ENCODE measurements around the gene CSNK1E. TPM values are rescaled to one million over a fixed set of nuclear protein-coding genes. Genes with fewer than 3 reads are reported as not detected.
A peak's percentile ranks its signal among the peaks of the same experiment; 100 is the strongest.

Gene CSNK1E
- total and polyA plus RNA-seq, 9 of the 15 experiments (the other 6 are each of a cell fraction or from before 2014, with no cell fraction given) = 2.7 to 70.0 (median 41.3) TPM

- Histone ChIP-seq H3K9me1 (ENCODE audit: control insufficient read depth, insufficient read depth, low read length) (no peaks in the 10 kb centered on the region), H3K36me3 (ENCODE audit: control insufficient read depth, insufficient read depth, low read length) (0 out of 3 replicates have a peak, but pooled peaks cover 4% of the 10 kb centered on the region), H3K4me3 (no peak overlapping the region), H3K4me1 (replicated peaks in 1 of 2; ENCODE audit: control insufficient read depth in 2 of 2, insufficient read depth in 2 of 2, low read length in 2 of 2) (peaks cover 0 to 17% of the 10 kb centered on the region in 2 experiments; a peak in 3 of 5 replicates), H4K20me1 (replicated peaks; ENCODE audit: control insufficient read depth, insufficient read depth, low read length) (0 out of 2 replicates have a peak, but pooled peaks cover 5% of the 10 kb centered on the region), H3K9me3 (replicated peaks; ENCODE audit: control insufficient read depth, insufficient read depth, low read depth, low read length) (no peaks in the 10 kb centered on the region), H3K27ac (ENCODE audit: extremely low read depth, low read depth, low read length) (no peak overlapping the region), H3K4me2 (ENCODE audit: insufficient read depth, low read length) (no peak overlapping the region), H3K9ac (ENCODE audit: insufficient read depth in 1 of 2, low read depth in 2 of 2, low read length in 2 of 2) (peak overlapping the region in 1 of 2 experiments; percentile 48; a peak in 1 of 4 replicates), H2AFZ (ENCODE audit: low read depth, low read length) (no peak overlapping the region), H3K27me3 (ENCODE audit: control insufficient read depth in 2 of 2, insufficient read depth in 2 of 2, low read length in 2 of 2) (no peaks in the 10 kb centered on the region; a peak in 1 of 5 replicates), H3K79me2 (ENCODE audit: control insufficient read depth, insufficient read depth, low read length) (no peaks in the 10 kb centered on the region)
- no TSS peak for BruUV-seq (replicated peaks)
- WGBS (ENCODE audit: insufficient coverage, low coverage, missing lambda C conversion rate) = 19% methylated on average over 31 of the region's 33 CpGs
- peak; percentile 91 for ATAC-seq
- DNase-seq (ENCODE audit: extremely low read depth in 1 of 4, low spot score in 3 of 4) = peak; percentile 72 to 84 (median 78)
- intact Hi-C loops (cut with micrococcal nuclease) (loop anchor here (10.0 kb wide), 2 partner anchors 88 to 298 kb away; partner anchors contain the start of gene PICK1), in situ Hi-C loops (cut with MboI) (loop anchor here (10.0 kb wide), 1 partner anchor 288 kb away; no protein-coding TSS in a partner anchor)
- FAIRE-seq = no peak
- ChIA-PET CTCF (ENCODE audit: low intra/inter-chr PET ratio) (no interaction called here), POLR2A (interaction anchor here (0.7 kb wide), 1 partner anchor 284 kb away, joined by 4 read pairs; no protein-coding TSS in a partner anchor)
- TF ChIP-seq ZNF263 (CRISPR knock-in tag; IDR thresholded peaks at IDR 0.05; ENCODE audit: borderline replicate concordance) (peak; percentile 87), USF1 (CRISPR knock-in tag; IDR thresholded peaks at IDR 0.05) (peak; percentile 56), CTBP1 (IDR thresholded peaks at IDR 0.05; ENCODE audit: borderline replicate concordance) (0 out of 2 replicates have a peak, but pooled peaks have one; percentile 30), MYC (IDR thresholded peaks at IDR 0.05; ENCODE audit: low read depth, low read length) (peak; percentile 39; the same call in 1 of the 2 replicates), MYC (CRISPR knock-in tag; IDR thresholded peaks at IDR 0.05; ENCODE audit: borderline replicate concordance, low read depth) (no peak), MAZ (CRISPR knock-in tag; conservative IDR thresholded peaks at IDR 0.05 in 1 of 2, IDR thresholded peaks at IDR 0.05 in 1 of 2) (peak; percentile 55 to 90; a peak in 3 of 4 replicates), ELF4 (CRISPR knock-in tag; IDR thresholded peaks at IDR 0.05) (no peak), RBM39 (optimal IDR thresholded peaks at IDR 0.05; ENCODE audit: low read depth, low read length) (no peak), ZKSCAN1 (IDR thresholded peaks at IDR 0.05; ENCODE audit: low read depth, low read length) (no peak), ZNF586 (CRISPR knock-in tag; conservative IDR thresholded peaks at IDR 0.05) (no peak), NONO (IDR thresholded peaks at IDR 0.05; ENCODE audit: low read depth in 2 of 2, low read length in 1 of 2) (peak in 1 of 2 experiments; percentile 29; a peak in 1 of 4 replicates), MAX (CRISPR knock-in tag; IDR thresholded peaks at IDR 0.05) (no peak), SAFB (IDR thresholded peaks at IDR 0.05; ENCODE audit: borderline replicate concordance, low read depth, low read length) (0 out of 2 replicates have a peak, but pooled peaks have one; percentile 50), SMC3 (conservative IDR thresholded peaks at IDR 0.05; ENCODE audit: insufficient read depth, low read depth, low read length) (peak; percentile 76), POLR2G (IDR thresholded peaks at IDR 0.05; ENCODE audit: low read depth, low read length) (peak; percentile 66)
- TF ChIP-seq, protein P1, sequence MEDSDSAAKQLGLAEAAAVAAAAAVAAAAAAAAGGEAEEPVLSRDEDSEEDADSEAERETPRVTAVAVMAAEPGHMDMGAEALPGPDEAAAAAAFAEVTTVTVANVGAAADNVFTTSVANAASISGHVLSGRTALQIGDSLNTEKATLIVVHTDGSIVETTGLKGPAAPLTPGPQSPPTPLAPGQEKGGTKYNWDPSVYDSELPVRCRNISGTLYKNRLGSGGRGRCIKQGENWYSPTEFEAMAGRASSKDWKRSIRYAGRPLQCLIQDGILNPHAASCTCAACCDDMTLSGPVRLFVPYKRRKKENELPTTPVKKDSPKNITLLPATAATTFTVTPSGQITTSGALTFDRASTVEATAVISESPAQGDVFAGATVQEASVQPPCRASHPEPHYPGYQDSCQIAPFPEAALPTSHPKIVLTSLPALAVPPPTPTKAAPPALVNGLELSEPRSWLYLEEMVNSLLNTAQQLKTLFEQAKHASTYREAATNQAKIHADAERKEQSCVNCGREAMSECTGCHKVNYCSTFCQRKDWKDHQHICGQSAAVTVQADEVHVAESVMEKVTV (CRISPR knock-in tag; IDR thresholded peaks at IDR 0.05) = 0 out of 2 replicates have a peak, but pooled peaks have one; percentile 43
- TF ChIP-seq, protein P2, sequence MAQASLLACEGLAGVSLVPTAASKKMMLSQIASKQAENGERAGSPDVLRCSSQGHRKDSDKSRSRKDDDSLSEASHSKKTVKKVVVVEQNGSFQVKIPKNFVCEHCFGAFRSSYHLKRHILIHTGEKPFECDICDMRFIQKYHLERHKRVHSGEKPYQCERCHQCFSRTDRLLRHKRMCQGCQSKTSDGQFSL (CRISPR knock-in tag; IDR thresholded peaks at IDR 0.05) = no peak
- TF ChIP-seq, protein P2 (tag; IDR thresholded peaks at IDR 0.05) = no peak
Observed at GRCh38 chr22:38353142-38353629, 36.0 kb upstream of the CSNK1E start.
